ENCODE measurements around the gene KIAA1328.

KIAA1328 gene

DNA sequence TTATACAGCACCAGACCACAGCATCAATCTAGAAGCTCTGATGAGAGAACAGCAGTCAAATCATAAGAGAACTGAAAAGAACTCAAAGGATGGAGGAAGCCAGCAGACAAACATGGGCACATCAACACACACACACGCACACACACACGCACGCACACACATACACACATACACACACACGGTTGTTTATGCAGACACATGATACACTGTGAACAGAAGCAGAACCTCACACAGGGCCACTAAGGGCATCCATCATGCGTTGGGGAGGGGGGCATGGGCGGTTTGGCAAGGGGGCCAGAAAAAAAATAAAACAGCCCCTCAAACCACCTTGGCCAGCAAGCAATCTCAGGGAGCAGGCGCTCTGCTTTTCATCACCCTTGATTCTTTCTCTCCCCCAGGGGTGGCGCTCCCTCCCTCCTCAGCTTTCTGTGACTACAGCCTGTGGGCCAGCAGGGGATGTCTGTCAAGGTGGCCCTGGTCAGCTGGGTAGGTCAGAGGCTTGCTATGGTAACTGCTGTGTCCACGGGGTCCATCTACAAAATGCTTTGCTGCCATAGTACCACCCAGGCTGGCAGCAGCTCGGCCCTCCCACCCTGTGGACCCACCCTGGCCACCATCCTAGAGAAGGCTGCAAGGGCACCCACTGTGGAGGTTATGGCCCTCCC is 418.7 kb downstream of the KIAA1328 start:
- TF ChIP-seq, protein P1, sequence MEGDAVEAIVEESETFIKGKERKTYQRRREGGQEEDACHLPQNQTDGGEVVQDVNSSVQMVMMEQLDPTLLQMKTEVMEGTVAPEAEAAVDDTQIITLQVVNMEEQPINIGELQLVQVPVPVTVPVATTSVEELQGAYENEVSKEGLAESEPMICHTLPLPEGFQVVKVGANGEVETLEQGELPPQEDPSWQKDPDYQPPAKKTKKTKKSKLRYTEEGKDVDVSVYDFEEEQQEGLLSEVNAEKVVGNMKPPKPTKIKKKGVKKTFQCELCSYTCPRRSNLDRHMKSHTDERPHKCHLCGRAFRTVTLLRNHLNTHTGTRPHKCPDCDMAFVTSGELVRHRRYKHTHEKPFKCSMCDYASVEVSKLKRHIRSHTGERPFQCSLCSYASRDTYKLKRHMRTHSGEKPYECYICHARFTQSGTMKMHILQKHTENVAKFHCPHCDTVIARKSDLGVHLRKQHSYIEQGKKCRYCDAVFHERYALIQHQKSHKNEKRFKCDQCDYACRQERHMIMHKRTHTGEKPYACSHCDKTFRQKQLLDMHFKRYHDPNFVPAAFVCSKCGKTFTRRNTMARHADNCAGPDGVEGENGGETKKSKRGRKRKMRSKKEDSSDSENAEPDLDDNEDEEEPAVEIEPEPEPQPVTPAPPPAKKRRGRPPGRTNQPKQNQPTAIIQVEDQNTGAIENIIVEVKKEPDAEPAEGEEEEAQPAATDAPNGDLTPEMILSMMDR (conservative IDR thresholded peaks at IDR 0.05; ENCODE audit: control insufficient read depth, insufficient read depth, low read depth, low read length), result no peak
- no peak for DNase-seq (ENCODE audit: low read depth)
- no peak overlapping the region for H3K4me3 ChIP-seq (ENCODE audit: control insufficient read depth, low read depth, low read length)

DNA sequence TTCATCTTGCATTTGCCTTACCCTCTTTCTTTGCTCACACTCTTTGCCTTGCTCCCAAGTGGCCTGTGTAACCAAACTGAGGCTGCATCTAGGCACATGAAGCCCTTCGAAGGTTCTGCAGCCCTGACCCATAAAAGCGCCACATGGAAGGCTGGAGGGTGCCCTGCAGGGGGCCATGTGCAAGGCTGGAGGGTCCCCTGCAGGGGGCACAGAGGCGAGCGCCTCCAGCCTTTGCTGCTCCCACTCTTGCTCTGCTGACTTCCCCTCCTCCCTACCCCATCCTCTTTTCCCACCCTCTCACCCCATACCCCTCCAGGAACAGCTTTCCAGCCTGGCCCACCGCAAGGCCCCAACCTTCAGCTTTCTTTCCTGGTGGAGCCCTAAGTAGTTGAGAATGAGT is 419.4 kb downstream of the KIAA1328 start:
- TF ChIP-seq, protein P1 (conservative IDR thresholded peaks at IDR 0.05; ENCODE audit: control insufficient read depth, insufficient read depth, low read depth, low read length), result no peak

GRCh38 chr18:37249171-37249886 is 420.4 kb downstream of the KIAA1328 start:
- no peak for DNase-seq (ENCODE audit: low read depth)
- no peak overlapping the region for H3K4me3 ChIP-seq (ENCODE audit: control insufficient read depth, low read depth, low read length)
- TF ChIP-seq, protein P1 (conservative IDR thresholded peaks at IDR 0.05; ENCODE audit: control insufficient read depth, insufficient read depth, low read depth, low read length), result no peak

More for the DNA sequence above, 419.4 kb downstream of the KIAA1328 start:
- no peak for DNase-seq (ENCODE audit: low read depth)
- no peak overlapping the region for H3K4me3 ChIP-seq (ENCODE audit: control insufficient read depth, low read depth, low read length)

DNA sequence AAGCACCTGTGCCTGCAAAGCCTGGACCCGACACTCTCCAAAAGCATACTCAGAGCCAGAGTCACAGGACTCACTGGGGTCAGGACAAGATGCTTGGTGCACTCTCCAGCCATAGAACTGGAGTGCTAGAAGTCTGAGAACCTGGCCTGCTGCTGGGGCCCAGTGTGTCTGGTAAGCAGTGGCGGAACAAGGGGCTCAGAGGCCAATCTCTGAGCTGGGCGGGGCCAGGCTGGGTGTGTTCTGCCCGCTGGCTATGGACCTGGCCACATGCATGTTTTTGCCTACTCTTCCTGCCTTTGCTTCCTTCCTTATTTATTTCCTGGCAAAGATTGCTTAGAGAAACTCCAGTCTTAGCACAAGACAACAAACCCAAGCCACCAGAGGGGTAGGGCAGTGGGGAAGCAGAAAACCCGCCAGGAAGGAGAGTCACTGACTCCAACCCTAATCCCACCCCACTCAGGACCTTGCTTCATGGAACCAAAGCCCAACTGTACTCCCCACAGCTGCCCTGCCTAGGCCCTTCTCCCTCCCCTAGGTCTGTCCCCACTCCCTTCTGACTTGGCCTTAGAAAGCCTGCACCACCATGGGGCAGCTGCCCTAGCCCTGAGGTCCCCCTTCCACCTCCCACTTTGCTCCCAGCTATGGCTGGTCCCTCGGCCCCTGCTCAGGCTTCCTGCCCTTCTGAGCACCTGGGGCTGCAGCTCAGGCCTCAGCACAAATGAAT is 421.1 kb downstream of the KIAA1328 start:
- DNase-seq (ENCODE audit: low read depth), result no peak
- no peak overlapping the region for H3K4me3 ChIP-seq (ENCODE audit: control insufficient read depth, low read depth, low read length)
- TF ChIP-seq, protein P1 (conservative IDR thresholded peaks at IDR 0.05; ENCODE audit: control insufficient read depth, insufficient read depth, low read depth, low read length), result no peak

GRCh38 chr18:37251679-37252078 is 422.8 kb downstream of the KIAA1328 start:
- TF ChIP-seq, protein P1 (conservative IDR thresholded peaks at IDR 0.05; ENCODE audit: control insufficient read depth, insufficient read depth, low read depth, low read length), result no peak
- peak; percentile 5 for DNase-seq (ENCODE audit: low read depth)
- no peak overlapping the region for H3K4me3 ChIP-seq (ENCODE audit: control insufficient read depth, low read depth, low read length)

- no peak overlapping the region for H3K4me3 ChIP-seq (ENCODE audit: control insufficient read depth, low read depth, low read length)
- no peak for DNase-seq (ENCODE audit: low read depth)
- TF ChIP-seq, protein P1 (conservative IDR thresholded peaks at IDR 0.05; ENCODE audit: control insufficient read depth, insufficient read depth, low read depth, low read length), result no peak
Measured at GRCh38 chr18:37252342-37252741, 423.4 kb downstream of the KIAA1328 start.
